HCT116 (cell line): ENCODE measurements around the gene SIL1. TPM values are rescaled to one million over a fixed set of nuclear protein-coding genes. Genes with fewer than 3 reads are reported as not detected.

Experiments used
- ATAC-seq: fragments of 200-7000 bp; cut with Tn5 transposase; 2 replicates; pipeline ENCODE4 v1.9.1; 2020; ENCODE audit warnings: mild to moderate bottlenecking, moderate library complexity
- BruUV-seq: library from RNA; stranded (reverse); fragments of 400-500 nt; replicated peaks from 2 replicates; lab custom pipeline; 2021; lab: Mats Ljungman, UMichigan
- CTCF ChIA-PET: fragments of 300-600 bp; sonication (Branson Sonifier 250); formaldehyde crosslinking; loops from one replicate; lab custom pipeline; 2021; ENCODE audit warnings: antibody characterized with exemption; lab: Charles Lee
- POLR2A ChIA-PET: fragments of 300-600, 350-600 bp; sonication (Branson Sonifier 250); formaldehyde crosslinking; loops from one replicate; lab custom pipeline; 2021; ENCODE audit warnings: antibody characterized with exemption; lab: Charles Lee
- RAD21 ChIA-PET, 2 experiments: fragments of 300-600 bp; sonication (Branson Sonifier 250); formaldehyde crosslinking; loops; one replicate each; lab custom pipeline; 2023; ENCODE audit warnings: low total read pairs in 2 of 2; ENCODE audit not compliant: uncharacterized antibody in 2 of 2, unreplicated experiment in 2 of 2, low non-redundant PET in 1 of 2; lab: Charles Lee
- DNase-seq: peaks from one replicate; pipeline ENCODE4 v3.0.0-alpha.2; 2010; ENCODE audit warnings: low read depth, low spot score
- H2AFZ ChIP-seq: fragments of 200-600 bp; shearing (Covaris generic), sonication (generic); 2 replicates; pipeline ENCODE4 v1.6.1; 2017; ENCODE audit warnings: low read depth, mixed run types, mixed read lengths, antibody characterized with exemption, low read length; ENCODE audit not compliant: poor library complexity, severe bottlenecking
- H3K27ac ChIP-seq: 2 replicates; pipeline ENCODE4 v1.5.1; 2012; ENCODE audit warnings: low read depth, low read length
- H3K27me3 ChIP-seq: fragments of 200-600 bp; sonication (generic); 2 replicates; pipeline ENCODE4 v1.6.1; 2016; ENCODE audit warnings: mixed run types, low read length, mixed read lengths; ENCODE audit not compliant: insufficient read depth
- H3K36me3 ChIP-seq, 2 experiments: fragments of 200-500 bp in 1 of 2; fragments of 200-600 bp in 1 of 2; sonication (Bioruptor generic) in 1 of 2; sonication (generic) in 1 of 2; 2 replicates each; pipeline versions ENCODE4 v1.5.1 to v1.6.1; 2014 to 2016; ENCODE audit warnings: low read length in 2 of 2, inconsistent platforms in 1 of 2, mixed read lengths in 1 of 2, mixed run types in 1 of 2; ENCODE audit not compliant: insufficient read depth in 2 of 2, control insufficient read depth in 1 of 2
- H3K4me1 ChIP-seq, 2 experiments: fragments of 200-600 bp in 1 of 2; sonication (generic) in 1 of 2; 2 replicates each; pipeline versions ENCODE4 v1.5.1 to v1.6.1; 2012 to 2017; ENCODE audit warnings: low read length in 2 of 2, inconsistent platforms in 1 of 2, mild to moderate bottlenecking in 1 of 2, mixed read lengths in 1 of 2, mixed run types in 1 of 2, moderate library complexity in 1 of 2; ENCODE audit not compliant: insufficient read depth in 2 of 2, control insufficient read depth in 1 of 2
- H3K4me2 ChIP-seq: fragments of 200-600 bp; sonication (generic); 2 replicates; pipeline ENCODE4 v1.6.1; 2017; ENCODE audit warnings: mixed run types, low read length, mixed read lengths
- H3K4me3 ChIP-seq, 2 experiments: fragments of 200-600 bp in 1 of 2; sonication (generic) in 1 of 2; replicated peaks in 1 of 2; 2 replicates each; pipeline ENCODE4 v1.5.1; 2011 to 2016; ENCODE audit warnings: low read length in 2 of 2, control low read depth in 1 of 2, low read depth in 1 of 2, mild to moderate bottlenecking in 1 of 2, mixed read lengths in 1 of 2, mixed run types in 1 of 2
- H3K79me2 ChIP-seq: fragments of 200-600 bp; sonication (generic); 2 replicates; pipeline ENCODE4 v1.6.1; 2017; ENCODE audit warnings: mild to moderate bottlenecking, mixed run types, low read length, moderate library complexity, mixed read lengths; ENCODE audit not compliant: insufficient read depth
- H3K9ac ChIP-seq: fragments of 200-600 bp; sonication (generic); 2 replicates; pipeline ENCODE4 v1.6.1; 2016; ENCODE audit warnings: low read length, mixed read lengths
- H3K9me2 ChIP-seq: fragments of 200-600 bp; sonication (generic), shearing (Covaris generic); 2 replicates; pipeline ENCODE4 v1.6.1; 2017; ENCODE audit warnings: mixed run types, mild to moderate bottlenecking, moderate library complexity; ENCODE audit not compliant: insufficient read depth
- H3K9me3 ChIP-seq, 2 experiments: fragments of 200-500 bp in 1 of 2; fragments of 200-600 bp in 1 of 2; sonication (Bioruptor generic) in 1 of 2; sonication (generic) in 1 of 2; 2 replicates each; pipeline ENCODE4 v1.6.1; 2014 to 2017; ENCODE audit warnings: low read length in 2 of 2, mixed read lengths in 2 of 2, inconsistent platforms in 1 of 2, low read depth in 1 of 2, mild to moderate bottlenecking in 1 of 2, mixed run types in 1 of 2, moderate library complexity in 1 of 2; ENCODE audit not compliant: control insufficient read depth in 1 of 2, insufficient read depth in 1 of 2
- H4K20me1 ChIP-seq: fragments of 200-600 bp; sonication (generic), shearing (Covaris generic); 2 replicates; pipeline ENCODE4 v1.6.1; 2017; ENCODE audit warnings: mixed run types, mild to moderate bottlenecking, moderate library complexity; ENCODE audit not compliant: insufficient read depth
- CEBPB ChIP-seq: IDR thresholded peaks from 2 replicates; pipeline ENCODE4 v1.6.1; 2012; ENCODE audit warnings: low read depth
- CTCF ChIP-seq, 3 experiments: fragments of 200-600 bp in 1 of 3; sonication (generic) in 1 of 3; IDR thresholded peaks in 2 of 3; conservative IDR thresholded peaks in 1 of 3; 2 replicates each; pipeline ENCODE4 v1.5.1; 2012 to 2017; ENCODE audit warnings: low read depth in 2 of 3, low read length in 2 of 3, antibody characterized with exemption in 1 of 3, borderline replicate concordance in 1 of 3, control low read depth in 1 of 3, mild to moderate bottlenecking in 1 of 3, mixed read lengths in 1 of 3, mixed run types in 1 of 3, moderate library complexity in 1 of 3; ENCODE audit not compliant: insufficient read depth in 1 of 3
- ELF1 ChIP-seq: IDR thresholded peaks from 2 replicates; pipeline ENCODE4 v1.6.1; 2012; ENCODE audit warnings: low read depth, borderline replicate concordance
- EZH2 ChIP-seq: fragments of 200-600 bp; sonication (generic); IDR thresholded peaks from 2 replicates; pipeline ENCODE4 v1.6.1; 2017; ENCODE audit warnings: antibody characterized with exemption, mixed run types
- EZH2phosphoT487 ChIP-seq: fragments of 200-600 bp; IDR thresholded peaks from 2 replicates; pipeline ENCODE4 v1.6.1; 2018; ENCODE audit warnings: antibody characterized with exemption, borderline replicate concordance
- RAD21 ChIP-seq: IDR thresholded peaks from 2 replicates; pipeline ENCODE4 v1.6.1; 2012; ENCODE audit warnings: low read depth, mild to moderate bottlenecking
- ZBTB33 ChIP-seq: IDR thresholded peaks from 2 replicates; pipeline ENCODE4 v1.6.1; 2011; ENCODE audit warnings: mild to moderate bottlenecking, low read length, moderate library complexity; ENCODE audit not compliant: insufficient replicate concordance; ENCODE audit errors: extremely low read depth
- intact Hi-C: fragments of 100-400 bp; cut with micrococcal nuclease; formaldehyde crosslinking; loops from 2 replicates; pipeline ENCODE4 v1.10.0; 2022
- total RNA-seq: library from RNA; stranded (reverse); gene quantifications from one replicate; pipeline ENCODE4 v1.2.1, GENCODE V29; 2021; ENCODE audit not compliant: unreplicated experiment

Gene SIL1
- total RNA-seq, 1 experiment from 2014 or later = 34.0 TPM

- no peak overlapping the region for H3K4me3 ChIP-seq
- TF ChIP-seq CTCF (IDR thresholded peaks at IDR 0.05 in 2 of 3, conservative IDR thresholded peaks at IDR 0.05 in 1 of 3; ENCODE audit: borderline replicate concordance in 1 of 3, insufficient read depth in 1 of 3, low read depth in 2 of 3, low read length in 2 of 3) = peak in 2 of 3 experiments; percentile 42 to 43; a peak in 4 of 6 replicates
- no peak for TF ChIP-seq RAD21
- no peaks in the 10 kb centered on the region for H4K20me1 ChIP-seq
- H3K4me2 ChIP-seq = no peak overlapping the region
- ChIA-PET CTCF (interaction anchor here (0.6 kb wide), 1 partner anchor 11 kb away, joined by 3 read pairs; no protein-coding TSS in a partner anchor), POLR2A (no interaction called here), RAD21 (no interaction called here)
- intact Hi-C loops = no loop called here
- no peaks in the 10 kb centered on the region for H3K9me3 ChIP-seq
- no peak overlapping the region for H2AFZ ChIP-seq
- no peak overlapping the region for H3K9ac ChIP-seq
- no peaks in the 10 kb centered on the region for H3K27me3 ChIP-seq
- no peaks in the 10 kb centered on the region for H3K36me3 ChIP-seq
- no peaks in the 10 kb centered on the region for H3K79me2 ChIP-seq
- DNase-seq (no peak), ATAC-seq (peak; percentile 82)
- H3K9me2 ChIP-seq = no peaks in the 10 kb centered on the region
- H3K4me1 ChIP-seq = peaks cover 0 to 6% of the 10 kb centered on the region in 2 experiments; a peak in 1 of 4 replicates
- H3K27ac ChIP-seq = no peak overlapping the region
- no TSS peak for BruUV-seq
Observed at GRCh38 chr5:139038613-139039305, 159.4 kb downstream of the SIL1 start.

- POLR2A ChIA-PET = no interaction called here
- DNase-seq (no peak), ATAC-seq (no peak)
- no peaks in the 10 kb centered on the region for H3K9me2 ChIP-seq
- no peak overlapping the region for H3K4me2 ChIP-seq
- H3K36me3 ChIP-seq = no peaks in the 10 kb centered on the region
- peaks cover 0 to 6% of the 10 kb centered on the region in 2 experiments; a peak in 1 of 4 replicates for H3K4me1 ChIP-seq
- RAD21 ChIA-PET = no interaction called here
- H3K9me3 ChIP-seq = no peaks in the 10 kb centered on the region
- no peak overlapping the region for H3K4me3 ChIP-seq
- intact Hi-C loops = no loop called here
- H2AFZ ChIP-seq = no peak overlapping the region
- H3K27me3 ChIP-seq = no peaks in the 10 kb centered on the region
- H3K9ac ChIP-seq = no peak overlapping the region
- no peaks in the 10 kb centered on the region for H4K20me1 ChIP-seq
- H3K27ac ChIP-seq = no peak overlapping the region
- no peak for TF ChIP-seq CTCF (IDR thresholded peaks at IDR 0.05 in 2 of 3, conservative IDR thresholded peaks at IDR 0.05 in 1 of 3; ENCODE audit: borderline replicate concordance in 1 of 3, insufficient read depth in 1 of 3, low read depth in 2 of 3, low read length in 2 of 3)
- no peak for TF ChIP-seq EZH2
- no peak for TF ChIP-seq EZH2phosphoT487
- no peak for TF ChIP-seq ELF1
- TF ChIP-seq CEBPB = no peak
- TF ChIP-seq ZBTB33 = no peak
- H3K79me2 ChIP-seq = no peaks in the 10 kb centered on the region
- CTCF ChIA-PET = no interaction called here
- BruUV-seq = no TSS peak
Observed at GRCh38 chr5:139037732-139038131, 160.4 kb downstream of the SIL1 start.
